Measurements from ENCODE around the gene LYSMD1.

LYSMD1 gene

DNA sequence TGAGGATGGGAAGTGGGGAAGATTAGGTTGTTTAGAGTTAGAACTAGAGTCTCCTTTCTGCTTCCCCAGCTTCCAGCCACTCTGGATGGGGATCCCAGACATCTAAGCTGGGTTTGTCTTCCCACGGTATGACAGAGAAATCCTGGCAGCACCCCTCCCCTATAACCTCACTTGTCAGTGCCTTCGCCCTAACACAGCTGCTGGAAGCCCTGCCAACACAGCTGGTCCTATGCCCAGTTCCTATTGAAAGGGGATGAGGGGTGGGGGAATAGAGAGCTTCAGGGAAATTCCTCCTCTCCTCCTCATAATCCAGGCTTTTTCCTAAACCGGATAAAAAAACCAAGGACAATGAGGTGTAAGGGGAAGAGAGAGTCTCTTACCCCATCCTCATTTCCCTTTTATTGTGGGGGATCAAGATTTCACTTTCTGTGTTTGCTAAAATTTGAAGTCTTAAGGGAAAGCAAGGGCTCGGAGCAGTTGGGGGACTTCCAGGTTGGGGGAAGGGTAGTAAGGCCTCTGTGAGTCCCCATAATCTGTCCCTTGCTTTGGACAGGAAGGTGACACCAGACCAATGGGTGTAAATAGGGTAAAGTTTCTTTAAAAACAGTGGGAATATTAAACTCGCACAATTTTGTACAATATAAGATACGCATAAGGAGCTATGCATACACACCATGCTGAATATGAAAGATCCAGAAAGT, 9.5 kb upstream of the LYSMD1 start:
- DNase-seq, result no peak

DNA sequence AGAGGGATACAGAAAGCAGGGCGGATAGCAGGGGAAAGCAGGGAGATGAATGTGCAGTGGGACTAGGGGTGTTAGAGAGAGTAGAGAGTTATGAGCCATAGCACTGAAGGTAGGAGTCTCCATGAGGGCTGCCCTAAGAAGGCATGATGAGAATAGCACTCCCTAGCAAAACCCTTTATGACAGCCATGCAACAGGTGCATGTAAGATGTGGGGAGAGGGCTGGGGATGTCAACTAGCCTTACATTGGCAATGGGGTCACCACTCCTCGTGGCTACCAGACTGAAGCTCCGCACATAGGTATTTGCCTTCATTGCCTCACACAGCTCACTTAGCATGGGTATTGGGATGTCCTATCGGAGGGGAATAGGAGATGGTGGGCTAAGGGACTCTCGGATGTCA, 5.5 kb upstream of the LYSMD1 start:
- DNase-seq, result no peak

DNA sequence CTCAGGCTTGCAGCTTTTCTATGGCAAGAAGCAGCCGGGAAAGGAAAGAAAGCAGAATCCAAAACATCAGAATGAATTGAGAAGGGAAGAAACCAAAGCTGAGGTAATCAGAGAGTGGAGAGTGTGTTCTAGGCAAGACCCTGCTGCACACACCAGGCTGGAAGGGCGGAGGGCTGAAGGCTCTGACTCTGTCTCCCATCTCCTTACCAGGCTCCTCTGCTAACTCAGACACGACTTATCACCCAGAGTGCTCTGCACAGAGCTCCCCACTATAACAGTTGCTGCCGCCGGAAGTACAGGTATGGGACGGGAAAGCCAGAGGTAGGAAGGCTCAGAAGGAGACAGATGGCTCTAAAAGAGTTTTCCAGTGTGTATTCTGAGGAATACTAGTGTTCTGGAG, 1.4 kb upstream of the LYSMD1 start:
- no peak for DNase-seq

DNA sequence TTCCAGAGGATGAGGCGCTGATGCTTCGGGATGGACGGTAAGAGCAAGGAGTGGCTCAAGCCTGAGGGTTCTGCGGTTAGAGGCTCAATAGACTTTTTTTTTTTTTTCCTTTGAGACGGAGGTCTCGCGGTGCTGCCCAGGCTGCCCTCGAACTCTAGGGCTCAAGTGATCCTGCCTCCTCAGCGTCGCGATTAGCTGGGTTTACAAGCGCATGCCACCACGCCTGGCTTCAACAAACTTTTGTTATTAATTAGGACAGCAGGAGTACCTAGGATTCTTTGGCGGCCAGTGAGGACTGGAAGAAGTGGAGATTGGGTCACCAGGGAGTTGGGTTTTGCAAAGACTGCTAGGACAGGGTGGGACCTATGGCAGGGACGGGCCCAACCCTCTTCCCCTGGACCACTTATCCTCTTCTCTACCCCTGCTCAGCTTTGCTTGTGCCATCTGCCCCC, 829 bp upstream of the LYSMD1 start:
- DNase-seq, result no peak

DNA sequence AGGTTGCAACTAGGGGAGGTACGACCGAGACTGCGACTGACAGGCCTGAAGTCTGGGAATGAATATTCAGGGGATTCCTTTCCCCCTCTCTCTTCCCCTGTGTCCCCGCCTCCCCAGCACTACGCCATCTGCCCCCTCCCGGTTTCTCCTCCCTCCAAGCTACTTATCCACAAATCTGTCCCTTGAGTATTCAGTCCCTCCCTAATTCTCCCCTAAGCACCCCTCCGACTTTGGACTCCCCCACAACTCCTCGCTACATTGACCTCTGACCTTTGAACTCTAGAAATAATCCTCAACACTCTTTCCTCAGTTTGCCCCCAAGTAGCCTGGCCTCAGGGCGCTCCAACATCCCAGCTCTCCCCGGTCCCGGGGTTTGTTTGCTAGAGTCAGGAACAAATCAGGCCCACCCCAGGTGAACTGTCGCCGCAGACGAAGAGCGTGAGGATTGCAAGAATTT, 393 bp downstream of the LYSMD1 start:
- DNase-seq, result peak; percentile 69

DNA sequence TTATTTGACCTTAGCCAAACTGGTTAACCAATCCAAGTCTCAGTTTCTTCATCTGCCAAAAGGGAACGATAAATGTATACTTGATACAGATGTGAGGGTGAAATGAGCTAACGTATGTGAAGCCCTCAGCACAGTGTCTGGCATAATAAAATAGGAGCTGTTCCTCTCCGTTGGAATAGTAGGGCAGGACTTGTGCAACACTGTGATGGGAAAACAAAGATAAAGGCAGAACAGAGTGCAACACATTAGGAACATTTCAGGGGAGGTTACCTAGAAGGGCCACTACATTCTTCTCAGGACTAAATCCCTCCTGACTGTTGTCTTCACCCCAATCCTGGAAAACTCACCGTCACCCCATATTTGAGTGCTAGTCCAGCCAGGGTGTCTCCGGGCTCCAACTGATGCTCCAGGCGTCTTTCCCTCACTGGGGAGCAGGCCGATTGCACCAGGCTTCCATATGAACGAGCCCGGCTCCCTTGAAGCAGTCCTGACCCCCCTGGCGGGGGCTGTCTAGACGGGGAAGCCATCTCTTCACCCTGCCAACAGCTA, 896 bp downstream of the LYSMD1 start:
- DNase-seq, result no peak

DNA sequence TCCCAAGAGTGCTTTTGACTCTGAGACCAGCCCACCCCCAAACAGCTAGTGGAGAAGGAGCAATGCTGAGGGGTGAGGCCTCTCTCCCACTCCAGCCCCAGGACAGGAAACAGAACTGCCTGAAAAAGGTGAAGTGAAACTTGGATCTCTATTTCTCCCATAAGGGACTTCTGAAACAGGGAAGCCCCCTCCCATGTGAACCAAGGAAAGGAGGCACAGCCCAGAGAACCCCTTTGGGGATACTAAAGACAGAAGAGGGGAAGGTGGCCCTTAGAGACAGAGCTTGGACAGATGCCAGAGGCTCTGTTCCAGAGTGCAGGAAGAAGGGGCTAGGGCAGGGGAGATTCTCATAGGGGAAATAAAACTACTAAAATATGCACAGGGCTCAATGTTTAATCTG, 6.3 kb downstream of the LYSMD1 start:
- no peak for DNase-seq

DNA sequence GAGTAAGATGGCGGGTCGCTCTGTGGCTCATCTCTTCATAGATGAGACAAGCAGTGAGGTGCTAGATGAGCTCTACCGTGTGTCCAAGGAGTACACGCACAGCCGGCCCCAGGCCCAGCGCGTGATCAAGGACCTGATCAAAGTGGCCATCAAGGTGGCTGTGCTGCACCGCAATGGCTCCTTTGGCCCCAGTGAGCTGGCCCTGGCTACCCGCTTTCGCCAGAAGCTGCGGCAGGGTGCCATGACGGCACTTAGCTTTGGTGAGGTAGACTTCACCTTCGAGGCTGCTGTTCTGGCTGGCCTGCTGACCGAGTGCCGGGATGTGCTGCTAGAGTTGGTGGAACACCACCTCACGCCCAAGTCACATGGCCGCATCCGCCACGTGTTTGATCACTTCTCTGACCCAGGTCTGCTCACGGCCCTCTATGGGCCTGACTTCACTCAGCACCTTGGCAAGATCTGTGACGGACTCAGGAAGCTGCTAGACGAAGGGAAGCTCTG, 6.9 kb downstream of the LYSMD1 start:
- DNase-seq, result no peak

DNA sequence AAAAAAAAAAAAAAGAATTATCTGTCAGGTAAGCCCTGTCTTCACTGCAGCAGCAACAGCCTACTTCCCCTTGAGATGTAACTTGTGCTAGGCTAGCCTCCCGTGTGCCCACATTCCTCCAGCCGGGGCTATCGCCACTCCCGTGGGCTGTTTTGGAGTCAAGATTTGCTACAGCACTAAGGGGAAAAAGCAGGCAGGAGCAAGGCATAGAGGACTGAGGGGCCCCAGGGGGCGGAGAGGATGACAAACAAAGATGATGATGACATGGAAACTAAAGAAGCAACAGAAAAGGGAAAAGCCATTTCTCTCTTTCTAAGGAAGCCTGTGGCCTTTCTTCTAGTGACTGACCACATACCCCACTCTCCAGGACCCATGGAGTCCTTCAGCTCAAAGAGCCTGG, 7.4 kb downstream of the LYSMD1 start:
- no peak for DNase-seq

DNA sequence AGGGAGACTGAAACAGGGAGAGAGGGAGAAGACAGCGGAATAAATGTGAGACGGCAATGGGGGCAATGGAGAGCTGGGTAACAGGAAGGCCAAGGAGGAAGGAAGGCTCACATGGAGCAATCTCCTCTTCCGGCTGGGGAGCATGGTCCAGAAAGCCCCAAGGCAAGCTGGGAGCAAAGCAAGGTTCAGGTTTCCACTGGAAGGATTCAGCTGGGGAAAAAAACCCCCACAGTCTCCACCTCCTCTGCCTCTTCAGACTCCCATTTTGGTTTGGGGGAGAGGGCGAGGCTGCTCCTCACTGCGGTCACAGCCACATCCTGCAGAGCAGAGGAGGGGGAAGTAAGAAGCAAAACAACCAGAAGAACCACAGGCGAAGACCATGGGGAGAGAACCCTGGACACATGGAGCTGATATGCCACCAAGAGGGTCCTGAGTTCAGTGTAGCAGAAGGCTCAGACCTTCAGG, 8.6 kb downstream of the LYSMD1 start:
- DNase-seq, result no peak

DNA sequence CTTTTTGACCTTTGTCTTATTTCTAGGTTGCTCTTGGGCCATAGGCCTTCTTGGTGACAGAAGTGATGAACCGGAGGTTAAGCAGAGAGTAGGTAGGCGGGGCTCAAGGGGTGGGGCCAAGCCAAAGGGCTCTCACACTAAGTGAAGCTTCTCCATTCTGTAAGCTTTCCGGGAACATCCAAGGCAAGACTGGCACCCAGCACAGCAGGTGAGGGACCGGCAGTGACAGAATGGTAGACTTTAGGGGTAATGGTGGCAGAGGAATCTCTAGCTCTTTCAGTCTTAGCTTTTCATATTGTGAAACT, 9.2 kb downstream of the LYSMD1 start, which contains the start of gene TNFAIP8L2:
TNFAIP8L2 (plus strand) TSS at position 135 of the 305 bp plus-strand sequence. CDS start 2,049 bp downstream, outside the sequence.
- DNase-seq, result no peak

DNA sequence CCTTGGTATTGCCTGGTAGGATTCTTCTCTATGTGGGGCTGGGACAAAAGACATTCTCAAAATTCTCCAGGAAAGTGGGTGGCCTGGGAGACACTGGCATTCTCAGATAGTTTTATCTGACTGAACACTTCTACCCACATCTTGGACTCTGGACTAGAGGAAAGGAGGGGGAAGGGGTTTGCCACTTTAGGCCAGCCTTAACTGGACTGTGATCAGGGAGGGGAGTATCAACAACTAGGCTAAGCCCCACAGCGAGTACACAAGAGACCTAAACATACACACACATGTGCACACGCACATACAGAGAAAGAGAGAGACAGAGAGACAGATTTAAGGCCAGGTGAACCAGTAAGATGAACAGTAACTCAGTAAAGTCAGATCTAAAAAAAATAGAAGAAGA, 18.0 kb downstream of the LYSMD1 start:
- no peak for DNase-seq

DNA sequence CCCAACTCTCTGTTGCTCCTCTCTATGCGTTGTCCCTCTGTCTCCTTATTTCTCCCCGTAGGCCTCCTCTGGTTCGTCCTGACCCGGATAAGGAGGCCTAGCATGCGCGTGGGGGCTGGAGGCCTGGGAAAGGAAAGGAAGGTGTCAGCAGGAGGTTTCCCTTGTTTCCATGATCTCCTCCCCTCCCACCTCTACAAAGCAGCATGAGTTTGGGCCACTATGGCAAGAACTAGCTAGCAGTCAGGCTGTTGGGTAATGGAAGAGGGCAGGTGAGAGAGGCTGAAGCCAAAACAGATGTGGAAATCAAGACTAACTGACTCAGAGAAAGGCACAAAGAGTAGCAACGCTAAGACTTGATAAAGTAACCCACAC, 18.6 kb downstream of the LYSMD1 start:
- DNase-seq, result peak; percentile 67

DNA sequence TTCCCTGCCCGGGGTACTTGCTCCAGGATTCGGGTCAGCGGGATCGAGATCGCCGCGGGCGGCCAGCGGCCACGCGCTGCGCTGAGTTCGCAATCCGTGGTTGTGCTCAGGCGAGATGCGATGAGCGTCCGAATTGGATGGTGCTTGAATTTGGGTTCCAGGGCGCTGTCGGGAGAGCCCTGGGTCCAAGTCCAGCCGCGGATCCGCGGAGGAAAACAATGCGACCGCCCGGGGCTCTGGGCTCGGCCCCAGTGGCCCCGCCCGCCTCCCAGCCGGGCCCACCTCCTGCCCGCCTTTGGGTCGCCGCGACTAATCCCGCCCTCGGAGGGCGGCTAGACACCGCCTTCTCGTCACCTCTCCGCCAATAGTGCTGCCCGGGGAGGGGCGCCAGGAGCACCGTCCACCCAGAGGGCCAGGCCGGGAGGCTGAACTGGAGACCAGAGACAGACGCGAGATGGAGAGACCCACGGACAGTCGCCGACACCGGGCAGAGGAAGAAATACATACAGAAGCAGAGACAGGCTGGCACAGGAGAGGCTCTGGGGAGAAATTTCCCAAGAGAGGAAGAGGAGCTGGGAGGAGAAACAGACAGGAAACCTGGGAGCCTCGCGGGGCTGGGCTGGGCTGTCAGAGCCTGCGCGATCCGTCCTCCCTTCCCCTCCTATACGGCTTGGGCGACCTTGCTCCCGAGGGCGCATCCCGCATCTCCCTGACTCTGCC, 19.1 kb downstream of the LYSMD1 start, which contains the start of gene SEMA6C:
SEMA6C (minus strand) TSS at position 220 of the 720 bp plus-strand sequence. CDS start 4,010 bp downstream, outside the sequence.
- peak; percentile 98 for DNase-seq

DNA sequence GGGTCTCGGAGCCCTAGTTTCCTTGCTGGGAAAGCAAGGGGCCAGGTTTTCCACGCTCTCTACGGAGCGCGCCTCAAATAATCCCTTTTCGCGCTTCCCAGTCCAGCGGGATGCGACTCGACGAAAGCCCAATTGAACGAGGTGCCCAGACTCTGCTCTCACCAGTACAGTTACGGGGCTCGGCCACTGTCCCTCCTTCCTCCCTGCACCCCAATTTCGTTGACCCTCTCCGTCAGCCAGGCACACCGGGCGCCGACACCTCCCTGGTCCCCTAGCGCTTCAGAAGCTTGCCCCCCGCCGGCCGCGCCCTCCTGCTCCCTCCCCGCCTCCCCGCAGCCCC, 19.7 kb downstream of the LYSMD1 start:
- no peak for DNase-seq

DNA sequence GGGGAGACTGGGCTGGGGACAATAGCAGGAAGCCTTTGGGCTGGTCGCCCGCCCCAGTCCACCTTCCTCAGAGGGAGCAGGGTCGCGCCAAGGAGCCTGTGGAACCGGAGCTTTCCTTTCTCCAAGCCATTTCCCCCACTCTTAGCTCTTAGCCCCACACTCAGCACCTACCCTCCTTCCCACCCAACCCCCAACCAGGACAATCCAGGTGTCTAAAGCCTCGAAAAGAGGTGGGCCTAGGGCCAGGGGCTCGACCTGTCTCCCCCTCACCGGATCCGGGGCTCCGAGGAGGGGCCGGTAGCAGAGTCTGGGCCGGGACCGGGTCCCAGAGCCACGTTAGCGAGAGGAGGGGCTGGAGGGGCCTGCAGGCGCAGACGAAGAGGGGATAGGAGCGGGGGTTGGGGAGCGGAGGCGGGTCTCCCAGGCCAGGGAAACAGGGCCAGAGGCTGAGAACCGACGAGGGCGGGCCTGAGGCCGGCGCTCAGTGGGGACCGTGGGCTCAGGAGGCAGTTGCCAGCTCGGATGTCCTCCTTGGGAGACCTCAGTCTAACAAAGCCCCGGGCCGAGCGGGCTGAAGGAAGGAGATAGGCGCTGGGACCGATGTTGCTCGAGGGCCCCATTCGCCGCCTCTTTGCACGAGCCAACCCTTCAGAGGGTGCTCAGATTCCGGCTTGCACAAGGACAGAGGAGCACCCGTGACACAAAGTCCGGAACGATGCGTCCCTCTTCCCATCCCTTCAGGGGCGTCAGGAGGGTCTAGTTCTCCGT, 20.2 kb downstream of the LYSMD1 start:
- DNase-seq, result peak; percentile 62

DNA sequence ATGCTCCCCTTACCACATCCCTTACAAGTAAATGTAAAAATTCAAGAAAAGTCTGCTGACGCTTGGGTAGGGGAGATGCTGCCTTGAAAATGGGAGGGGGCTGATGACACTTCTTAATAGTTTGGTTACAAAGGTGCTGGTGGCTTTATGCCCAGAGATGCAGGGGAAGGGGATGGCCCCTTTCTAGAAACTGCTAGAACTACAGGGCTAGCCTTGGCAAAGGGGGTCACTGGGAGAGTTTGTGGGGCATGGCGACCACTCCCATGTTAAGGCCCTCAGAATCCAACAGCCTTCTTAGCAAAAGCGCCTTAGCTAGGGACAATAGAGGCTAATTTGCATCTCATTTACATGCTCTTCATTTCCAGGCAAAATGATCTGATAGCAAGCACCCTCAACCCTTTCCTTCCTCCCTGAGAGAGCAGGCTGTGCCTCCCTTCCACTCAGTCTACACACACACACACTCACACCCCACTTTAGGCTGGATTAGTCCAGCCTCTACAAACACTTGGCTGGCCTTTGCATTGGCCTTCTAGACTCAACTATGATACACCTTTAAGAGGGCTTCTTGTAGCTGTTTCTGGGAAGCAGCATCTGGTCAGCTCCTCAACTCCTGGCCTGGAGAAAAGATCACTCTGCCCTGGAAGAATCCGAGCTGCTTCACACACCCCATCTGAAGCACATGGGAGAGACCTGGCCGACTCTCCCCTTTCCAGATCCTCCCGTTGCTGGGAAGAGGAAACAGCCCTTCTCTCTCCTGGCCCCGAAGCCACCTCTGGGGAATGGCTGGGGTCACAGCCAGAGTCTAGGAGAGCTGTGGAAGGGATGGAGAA, 21.0 kb downstream of the LYSMD1 start:
- no peak for DNase-seq

DNA sequence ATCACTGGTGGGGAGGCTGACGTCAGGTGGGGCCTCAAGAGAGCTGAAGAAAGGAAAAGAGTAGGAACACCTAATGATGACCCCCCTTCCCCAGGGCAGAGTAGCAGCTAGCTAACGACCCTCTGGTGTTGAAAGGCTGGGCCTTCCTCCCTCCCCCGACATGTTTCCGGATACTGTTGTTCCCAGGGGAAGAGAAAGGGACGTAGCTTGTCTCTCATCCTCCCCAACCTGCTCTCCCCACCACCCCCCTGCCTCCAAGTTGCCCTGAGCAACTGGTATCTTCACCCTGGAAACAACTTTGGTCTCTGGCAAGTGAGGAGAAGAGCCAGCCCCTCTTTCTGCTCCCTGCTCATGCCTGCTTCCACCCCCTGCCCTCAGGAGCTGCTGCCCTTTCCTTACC, 21.7 kb downstream of the LYSMD1 start:
- DNase-seq, result no peak

DNA sequence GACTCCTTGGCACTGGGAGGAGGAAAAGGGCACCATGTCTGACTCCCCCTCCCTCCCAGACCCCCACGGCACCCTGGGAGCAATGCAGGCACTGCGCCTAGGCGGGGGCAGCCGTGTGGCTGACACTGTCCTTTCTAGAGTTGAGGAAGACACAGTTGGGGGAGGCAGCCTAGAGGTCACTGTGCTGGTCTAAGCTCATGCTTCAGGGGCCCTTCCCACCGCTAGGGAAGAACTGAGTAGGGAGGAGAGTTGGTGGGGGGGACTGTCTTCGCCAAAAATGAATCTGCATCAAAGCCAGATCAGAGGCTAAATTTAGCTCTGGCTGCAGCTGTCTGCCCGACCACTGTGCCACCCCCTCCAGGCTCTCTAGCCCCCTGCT, 22.7 kb downstream of the LYSMD1 start:
- no peak for DNase-seq

DNA sequence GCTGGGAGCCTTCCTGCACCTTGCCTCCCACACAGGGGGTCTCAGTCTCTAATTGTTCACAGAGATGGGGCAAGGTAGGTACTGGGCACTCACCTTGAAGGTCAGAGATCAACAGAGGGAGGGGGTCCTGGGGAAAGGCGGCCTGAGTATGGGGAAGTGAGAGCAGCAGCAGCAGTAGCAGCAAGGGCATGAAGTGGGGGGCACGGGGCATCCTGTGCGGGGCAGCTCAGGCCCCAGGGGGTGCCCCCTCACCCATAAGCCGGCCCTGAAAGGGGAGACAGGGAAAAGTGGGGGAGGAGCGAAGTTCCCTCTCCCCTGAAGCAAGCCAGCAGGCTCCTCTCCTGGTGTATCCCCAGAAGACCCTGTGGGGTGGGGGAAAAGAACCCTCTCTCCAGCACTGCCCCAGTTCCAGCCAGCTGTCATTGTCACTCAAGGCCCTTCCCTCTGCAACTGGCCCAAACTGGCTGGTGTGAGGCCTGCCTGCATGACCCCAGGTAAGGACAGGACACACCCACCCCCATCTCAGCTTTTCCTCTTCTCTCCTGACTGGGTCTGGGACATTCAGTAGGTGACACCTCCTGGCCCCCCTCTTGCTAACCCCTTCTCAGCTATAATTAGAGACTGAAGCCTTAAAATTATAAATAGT, 23.2 kb downstream of the LYSMD1 start:
- DNase-seq, result no peak

DNA sequence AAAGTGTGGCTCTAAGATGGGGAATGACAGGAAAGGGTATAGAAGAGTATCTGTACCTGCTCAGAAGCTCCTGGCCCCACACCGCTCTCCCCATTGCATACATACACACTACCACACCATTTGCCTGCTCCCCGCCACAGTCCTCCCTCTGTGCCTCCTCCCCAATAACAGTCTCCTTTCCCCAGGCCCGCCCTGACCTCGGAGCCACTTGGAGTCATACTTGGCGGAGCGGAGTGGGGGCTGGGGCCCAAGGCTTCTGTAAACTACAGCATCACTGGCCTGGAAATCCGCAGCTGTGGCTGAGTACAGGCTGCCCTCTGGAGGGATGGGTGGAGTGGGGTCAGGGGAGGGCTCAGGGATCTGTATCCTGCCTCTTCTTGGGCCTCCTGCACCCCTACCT, 27.9 kb downstream of the LYSMD1 start:
- no peak for DNase-seq
